Inflammatory macrophage (primary cell): ENCODE measurements around the gene MSRB2.
"Not testable (repeated sequence)": the region's sequence is repeated elsewhere in the genome, so short reads cannot be mapped to it uniquely, and the experiment has no call there.

ENCODE experiments used
- DNase-seq, 2 donors: peaks; one replicate each; pipeline ENCODE4 v3.0.0-alpha.2; 2020 to 2022

Gene MSRB2

GRCh38 chr10:23070092-23070912, 25.1 kb upstream of the MSRB2 start:
- DNase-seq: not testable (repeated sequence)

- DNase-seq: no peak
Observed at GRCh38 chr10:23070913-23071218, 24.5 kb upstream of the MSRB2 start.

GRCh38 chr10:23072593-23072992, 22.8 kb upstream of the MSRB2 start:
- not testable (repeated sequence) for DNase-seq

GRCh38 chr10:23073527-23073926, 21.9 kb upstream of the MSRB2 start:
- no peak for DNase-seq

GRCh38 chr10:23075672-23076071, 19.7 kb upstream of the MSRB2 start:
- DNase-seq: no peak

GRCh38 chr10:23078114-23078513, 17.3 kb upstream of the MSRB2 start:
- DNase-seq: no peak

GRCh38 chr10:23079700-23080099, 15.7 kb upstream of the MSRB2 start:
- no peak for DNase-seq

- no peak for DNase-seq
Observed at GRCh38 chr10:23080262-23080661, 15.1 kb upstream of the MSRB2 start.

GRCh38 chr10:23081221-23081750, 14.1 kb upstream of the MSRB2 start:
- no peak for DNase-seq

- DNase-seq: no peak
Observed at GRCh38 chr10:23081891-23082290, 13.5 kb upstream of the MSRB2 start.

GRCh38 chr10:23088609-23089008, 6.8 kb upstream of the MSRB2 start:
- no peak for DNase-seq

- DNase-seq: no peak
Observed at GRCh38 chr10:23094786-23095403, 484 bp upstream of the MSRB2 start.

- DNase-seq: peak; percentile 53 to 59
Observed at GRCh38 chr10:23095966-23096801, 805 bp downstream of the MSRB2 start.

GRCh38 chr10:23096802-23097549, 1.6 kb downstream of the MSRB2 start:
- DNase-seq: peak in 1 of 2 donors; percentile 33

GRCh38 chr10:23099079-23099478, 3.7 kb downstream of the MSRB2 start:
- no peak for DNase-seq

- DNase-seq: no peak
Observed at GRCh38 chr10:23099816-23100215, 4.4 kb downstream of the MSRB2 start.

- DNase-seq: no peak
Observed at GRCh38 chr10:23100331-23101030, 5.1 kb downstream of the MSRB2 start.

- no peak for DNase-seq
Observed at GRCh38 chr10:23106331-23107072, 11.1 kb downstream of the MSRB2 start.

- DNase-seq: no peak
Observed at GRCh38 chr10:23110722-23111516, 15.5 kb downstream of the MSRB2 start.
